ENCODE measurements around the gene OSGIN1. TPM values are rescaled to one million over a fixed set of nuclear protein-coding genes. Genes with fewer than 3 reads are reported as not detected.
"Not testable (repeated sequence)": the region's sequence is repeated elsewhere in the genome, so short reads cannot be mapped to it uniquely, and the experiment has no call there.

OSGIN1 gene
- polyA plus RNA-seq, 3 donors, result 1.8 to 4.0 (median 2.0) TPM

DNA sequence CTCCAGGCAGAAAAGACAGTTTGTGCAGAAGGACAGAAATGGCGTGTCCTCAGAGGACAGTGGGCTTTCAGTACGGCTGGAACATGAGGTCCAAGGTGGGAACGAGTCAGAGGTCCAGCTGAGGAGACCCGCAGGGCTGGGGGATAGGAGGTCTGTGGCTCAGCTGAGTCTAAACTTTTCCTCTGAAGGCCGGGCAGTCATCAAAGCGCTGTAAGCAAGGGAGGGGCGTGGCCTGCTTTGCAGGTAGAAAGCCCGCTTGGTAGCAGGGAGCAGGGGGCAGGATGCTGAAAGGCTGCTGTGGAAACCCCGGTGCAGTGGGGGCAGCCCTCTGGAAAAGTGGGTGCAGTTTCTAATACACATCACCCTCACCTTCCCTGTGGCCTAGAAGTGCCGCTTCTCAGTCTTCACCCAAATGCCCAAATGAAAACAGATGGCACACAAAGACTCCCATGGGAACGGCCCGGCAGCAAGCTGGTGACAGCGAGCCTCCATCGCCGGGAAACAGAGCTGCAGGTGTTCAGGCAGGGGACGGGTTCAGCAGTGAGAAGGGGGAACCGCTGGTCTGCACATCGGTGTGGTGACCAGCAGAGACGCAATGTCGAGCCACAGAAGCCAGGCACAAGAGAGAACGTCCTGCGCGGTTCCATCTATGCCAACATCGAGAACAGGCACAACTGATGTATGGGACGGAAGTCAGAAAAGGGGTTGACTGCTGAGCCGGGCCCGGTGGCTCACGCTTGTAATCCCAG lies 12.2 kb upstream of the OSGIN1 start:
- H3K9me3 ChIP-seq (replicated peaks in 1 of 2; ENCODE audit: control insufficient read depth in 1 of 2, insufficient read depth in 1 of 2, low read length in 2 of 2), result no peaks in the 10 kb centered on the region
- Mint-ChIP-seq H3K27me3 (ENCODE audit: low read depth in 3 of 3) (peaks cover 3 to 7% (median 5%) of the 10 kb centered on the region in 3 donors), H3K4me3 (no peak overlapping the region), H3K27ac (no peak overlapping the region), H3K9me3 (peaks cover 0 to 11% (median 2%) of the 10 kb centered on the region in 7 donors), H3K4me1 (peaks cover 13% of the 10 kb centered on the region), H3K36me3 (peaks cover 7 to 9% of the 10 kb centered on the region in 2 donors)
- WGBS (ENCODE audit: insufficient coverage), result 97% methylated on average over 26 of the region's 28 CpGs
- H3K27me3 ChIP-seq (ENCODE audit: control insufficient read depth in 2 of 2, insufficient read depth in 2 of 2, low read length in 2 of 2), result no peaks in the 10 kb centered on the region
- peaks cover 16 to 17% of the 10 kb centered on the region in 2 donors for H3K4me1 ChIP-seq (ENCODE audit: control insufficient read depth in 1 of 2, insufficient read depth in 2 of 2, low read length in 2 of 2)
- H3K9ac ChIP-seq (ENCODE audit: insufficient read depth, low read length, poor library complexity, severe bottlenecking), result no peak overlapping the region
- no peak overlapping the region for H3K27ac ChIP-seq (ENCODE audit: low read depth in 1 of 2, low read length in 2 of 2)
- H3K4me2 ChIP-seq (replicated peaks; ENCODE audit: extremely low read depth, low read length, poor library complexity, severe bottlenecking), result no peak overlapping the region
- no peaks in the 10 kb centered on the region for H3K79me2 ChIP-seq (ENCODE audit: insufficient read depth, low read length)
- no peaks in the 10 kb centered on the region for H4K20me1 ChIP-seq (ENCODE audit: insufficient read depth, low read length)
- H3K36me3 ChIP-seq (replicated peaks in 1 of 2; ENCODE audit: control insufficient read depth in 1 of 2, insufficient read depth in 2 of 2, low read length in 2 of 2), result no peaks in the 10 kb centered on the region
- no peak overlapping the region for H3K4me3 ChIP-seq (replicated peaks in 1 of 3; ENCODE audit: low read depth in 2 of 3, low read length in 3 of 3)
- intact Hi-C loops (cut with micrococcal nuclease), result no loop called here
- H2AFZ ChIP-seq (ENCODE audit: insufficient read depth, low read depth, low read length, poor library complexity, severe bottlenecking), result no peak overlapping the region
- no peak for DNase-seq
- TF ChIP-seq, protein P1, sequence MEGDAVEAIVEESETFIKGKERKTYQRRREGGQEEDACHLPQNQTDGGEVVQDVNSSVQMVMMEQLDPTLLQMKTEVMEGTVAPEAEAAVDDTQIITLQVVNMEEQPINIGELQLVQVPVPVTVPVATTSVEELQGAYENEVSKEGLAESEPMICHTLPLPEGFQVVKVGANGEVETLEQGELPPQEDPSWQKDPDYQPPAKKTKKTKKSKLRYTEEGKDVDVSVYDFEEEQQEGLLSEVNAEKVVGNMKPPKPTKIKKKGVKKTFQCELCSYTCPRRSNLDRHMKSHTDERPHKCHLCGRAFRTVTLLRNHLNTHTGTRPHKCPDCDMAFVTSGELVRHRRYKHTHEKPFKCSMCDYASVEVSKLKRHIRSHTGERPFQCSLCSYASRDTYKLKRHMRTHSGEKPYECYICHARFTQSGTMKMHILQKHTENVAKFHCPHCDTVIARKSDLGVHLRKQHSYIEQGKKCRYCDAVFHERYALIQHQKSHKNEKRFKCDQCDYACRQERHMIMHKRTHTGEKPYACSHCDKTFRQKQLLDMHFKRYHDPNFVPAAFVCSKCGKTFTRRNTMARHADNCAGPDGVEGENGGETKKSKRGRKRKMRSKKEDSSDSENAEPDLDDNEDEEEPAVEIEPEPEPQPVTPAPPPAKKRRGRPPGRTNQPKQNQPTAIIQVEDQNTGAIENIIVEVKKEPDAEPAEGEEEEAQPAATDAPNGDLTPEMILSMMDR (IDR thresholded peaks at IDR 0.05), result no peak

GRCh38 chr16:83941546-83941945 lies 11.5 kb upstream of the OSGIN1 start:
- H3K36me3 ChIP-seq (replicated peaks in 1 of 2; ENCODE audit: control insufficient read depth in 1 of 2, insufficient read depth in 2 of 2, low read length in 2 of 2); H3K4me3 Mint-ChIP-seq; H3K4me2 ChIP-seq (replicated peaks; ENCODE audit: extremely low read depth, low read length, poor library complexity, severe bottlenecking); H3K27ac Mint-ChIP-seq; H3K4me3 ChIP-seq (replicated peaks in 1 of 3; ENCODE audit: low read depth in 2 of 3, low read length in 3 of 3); intact Hi-C loops (cut with micrococcal nuclease); H3K9me3 ChIP-seq (replicated peaks in 1 of 2; ENCODE audit: control insufficient read depth in 1 of 2, insufficient read depth in 1 of 2, low read length in 2 of 2); H3K27me3 ChIP-seq (ENCODE audit: control insufficient read depth in 2 of 2, insufficient read depth in 2 of 2, low read length in 2 of 2); H3K27me3 Mint-ChIP-seq (ENCODE audit: low read depth in 3 of 3); H3K9ac ChIP-seq (ENCODE audit: insufficient read depth, low read length, poor library complexity, severe bottlenecking); H3K36me3 Mint-ChIP-seq; H3K79me2 ChIP-seq (ENCODE audit: insufficient read depth, low read length); H4K20me1 ChIP-seq (ENCODE audit: insufficient read depth, low read length); DNase-seq; H2AFZ ChIP-seq (ENCODE audit: insufficient read depth, low read depth, low read length, poor library complexity, severe bottlenecking); H3K27ac ChIP-seq (ENCODE audit: low read depth in 1 of 2, low read length in 2 of 2): not testable (repeated sequence)
- H3K4me1 ChIP-seq (ENCODE audit: control insufficient read depth in 1 of 2, insufficient read depth in 2 of 2, low read length in 2 of 2), result peaks cover 16 to 17% of the 10 kb centered on the region in 2 donors
- whole genome bisulfite sequencing (ENCODE audit: insufficient coverage), result 91% methylated on average over 4 of the region's 9 CpGs
- Mint-ChIP-seq H3K4me1 (peaks cover 13% of the 10 kb centered on the region), H3K9me3 (peaks cover 0 to 11% (median 2%) of the 10 kb centered on the region in 7 donors)

All from CD14-positive monocyte (primary cell).